Peyer's patch (tissue), 4 donors: ENCODE results near the gene CDC14C. TPM values are rescaled to one million over a fixed set of nuclear protein-coding genes. Genes with fewer than 3 reads are reported as not detected.
"Not testable (repeated sequence)": the region's sequence is repeated elsewhere in the genome, so short reads cannot be mapped to it uniquely, and the experiment has no call there.

Experiments
- DNase-seq, 3 donors: peaks; one replicate each; pipeline ENCODE4 v3.0.0-alpha.2; 2017 to 2019
- H3K27ac ChIP-seq, 4 donors: fragments of 200-600 bp; sonication (generic); one replicate each; pipeline ENCODE4 v1.5.1; 2016 to 2019
- H3K27me3 ChIP-seq, 2 donors: fragments of 200-600 bp; sonication (generic); one replicate each; pipeline ENCODE4 v1.5.1; 2019
- H3K36me3 ChIP-seq, 3 donors: fragments of 200-600 bp; sonication (generic); one replicate each; pipeline ENCODE4 v1.5.1; 2016 to 2019
- H3K4me1 ChIP-seq, 4 donors: fragments of 200-600 bp; sonication (generic); one replicate each; pipeline ENCODE4 v1.5.1; 2016 to 2019
- H3K4me3 ChIP-seq, 4 donors: fragments of 200-600 bp; sonication (generic); 1 replicate in 3 of 4; 2 replicates in 1 of 4; pipeline ENCODE4 v1.5.1; 2016 to 2019; ENCODE audit warnings: mild to moderate bottlenecking in 1 of 4
- H3K9me3 ChIP-seq, 4 donors: fragments of 200-600 bp; sonication (generic); one replicate each; pipeline ENCODE4 v1.5.1; 2016 to 2019; ENCODE audit warnings: mild to moderate bottlenecking in 1 of 4
- CTCF ChIP-seq, 6 experiments: fragments of 450-650 bp in 4 of 6; fragments of 200-600 bp in 2 of 6; sonication (generic) in 1 of 6; IDR thresholded peaks; one replicate each; pipeline ENCODE4 v1.5.1; 2017 to 2019; ENCODE audit warnings: antibody characterized with exemption in 6 of 6, mild to moderate bottlenecking in 3 of 6, moderate library complexity in 1 of 6
- POLR2A ChIP-seq, 2 donors: fragments of 450-650 bp; IDR thresholded peaks; one replicate each; pipeline ENCODE4 v1.5.1; 2017; ENCODE audit warnings: antibody characterized with exemption in 2 of 2, mild to moderate bottlenecking in 2 of 2, moderate library complexity in 2 of 2
- total RNA-seq, 4 donors: library from RNA; depleted of rRNA; stranded (reverse); fragments of >200 nt; gene quantifications; one replicate each; pipeline ENCODE4 v1.1.0, GENCODE V29; 2016

CDC14C gene
- total RNA-seq, 4 donors from 2014 or later = not detected

GRCh38 chr7:48894574-48894973 lies 29.8 kb upstream of the CDC14C start:
- Histone ChIP-seq H3K4me3 (no peak overlapping the region), H3K9me3 (peaks cover 0 to 11% (median 0%) of the 10 kb centered on the region in 4 donors), H3K36me3 (no peaks in the 10 kb centered on the region), H3K27ac (no peak overlapping the region), H3K27me3 (no peaks in the 10 kb centered on the region), H3K4me1 (no peaks in the 10 kb centered on the region)
- DNase-seq = no peak
- TF ChIP-seq POLR2A (IDR thresholded peaks at IDR 0.05) (no peak), CTCF (IDR thresholded peaks at IDR 0.05) (no peak)

GRCh38 chr7:48899932-48900331 lies 24.4 kb upstream of the CDC14C start:
- H3K9me3 ChIP-seq = peaks cover 0 to 5% (median 0%) of the 10 kb centered on the region in 4 donors
- H3K4me1 ChIP-seq = no peaks in the 10 kb centered on the region
- DNase-seq = no peak
- no peaks in the 10 kb centered on the region for H3K36me3 ChIP-seq
- H3K4me3 ChIP-seq = no peak overlapping the region
- no peak for TF ChIP-seq POLR2A (IDR thresholded peaks at IDR 0.05)
- TF ChIP-seq CTCF (IDR thresholded peaks at IDR 0.05) = no peak
- no peaks in the 10 kb centered on the region for H3K27me3 ChIP-seq
- no peak overlapping the region for H3K27ac ChIP-seq

- DNase-seq = no peak
Observed at GRCh38 chr7:48901966-48902365, 22.4 kb upstream of the CDC14C start.

GRCh38 chr7:48904975-48905374 lies 19.4 kb upstream of the CDC14C start:
- DNase-seq = no peak
- TF ChIP-seq CTCF (IDR thresholded peaks at IDR 0.05) (no peak), POLR2A (IDR thresholded peaks at IDR 0.05) (no peak)
- H3K4me3 ChIP-seq = no peak overlapping the region

More at GRCh38 chr7:48901966-48902365, 22.4 kb upstream of the CDC14C start:
- no peaks in the 10 kb centered on the region for H3K27me3 ChIP-seq
- H3K27ac ChIP-seq = no peak overlapping the region
- H3K4me1 ChIP-seq = no peaks in the 10 kb centered on the region
- H3K9me3 ChIP-seq = no peaks in the 10 kb centered on the region
- no peaks in the 10 kb centered on the region for H3K36me3 ChIP-seq
- H3K4me3 ChIP-seq = no peak overlapping the region
- no peak for TF ChIP-seq CTCF (IDR thresholded peaks at IDR 0.05)
- no peak for TF ChIP-seq POLR2A (IDR thresholded peaks at IDR 0.05)

GRCh38 chr7:48905686-48906085 lies 18.7 kb upstream of the CDC14C start:
- H3K36me3 ChIP-seq, DNase-seq, H3K4me1 ChIP-seq, H3K9me3 ChIP-seq, H3K27ac ChIP-seq, H3K27me3 ChIP-seq, H3K4me3 ChIP-seq: not testable (repeated sequence)

More at GRCh38 chr7:48904975-48905374, 19.4 kb upstream of the CDC14C start:
- H3K4me1 ChIP-seq = no peaks in the 10 kb centered on the region
- H3K9me3 ChIP-seq = no peaks in the 10 kb centered on the region
- no peak overlapping the region for H3K27ac ChIP-seq
- no peaks in the 10 kb centered on the region for H3K27me3 ChIP-seq
- H3K36me3 ChIP-seq = no peaks in the 10 kb centered on the region

- not testable (repeated sequence) for H3K36me3 ChIP-seq, H3K27ac ChIP-seq, H3K4me3 ChIP-seq, H3K27me3 ChIP-seq, H3K9me3 ChIP-seq, DNase-seq, H3K4me1 ChIP-seq
Observed at GRCh38 chr7:48909887-48910286, 14.5 kb upstream of the CDC14C start.

GRCh38 chr7:48931481-48931880 lies 7.1 kb downstream of the CDC14C start:
- H3K36me3 ChIP-seq = no peaks in the 10 kb centered on the region
- no peak overlapping the region for H3K4me3 ChIP-seq
- no peak for DNase-seq
- no peak overlapping the region for H3K27ac ChIP-seq
- no peak for TF ChIP-seq POLR2A (IDR thresholded peaks at IDR 0.05)
- no peak for TF ChIP-seq CTCF (IDR thresholded peaks at IDR 0.05)
- H3K4me1 ChIP-seq = no peaks in the 10 kb centered on the region
- H3K27me3 ChIP-seq = no peaks in the 10 kb centered on the region
- no peaks in the 10 kb centered on the region for H3K9me3 ChIP-seq
